ENCODE results near the gene MPI. TPM values are rescaled to one million over a fixed set of nuclear protein-coding genes. Genes with fewer than 3 reads are reported as not detected.

MPI gene
- total and polyA plus RNA-seq, 8 donors, result 27.8 to 69.8 (median 60.8) TPM

- Histone ChIP-seq H3K4me1 (peaks cover 0 to 1% of the 10 kb centered on the region in 2 donors), H3K9me3 (no peaks in the 10 kb centered on the region), H3K4me3 (no peak overlapping the region), H3K27ac (no peak overlapping the region), H3K27me3 (no peaks in the 10 kb centered on the region), H3K36me3 (peaks cover 0 to 57% of the 10 kb centered on the region in 2 donors)
- ATAC-seq, result no peak
- DNase-seq, result no peak
- intact Hi-C loops (cut with DNase I), result no loop called here
- no peak for TF ChIP-seq CTCF (IDR thresholded peaks at IDR 0.05)
Measured at GRCh38 chr15:74895830-74896229, 6.0 kb downstream of the MPI start.

- ATAC-seq, result no peak
- Histone ChIP-seq H3K9me3 (no peaks in the 10 kb centered on the region), H3K36me3 (peaks cover 0 to 62% of the 10 kb centered on the region in 2 donors), H3K27ac (no peak overlapping the region), H3K4me1 (peaks cover 2% of the 10 kb centered on the region in 2 donors), H3K27me3 (no peaks in the 10 kb centered on the region), H3K4me3 (no peak overlapping the region)
- no peak for TF ChIP-seq CTCF (IDR thresholded peaks at IDR 0.05)
- intact Hi-C loops (cut with DNase I), result no loop called here
- DNase-seq, result no peak
Measured at GRCh38 chr15:74896316-74896715, 6.5 kb downstream of the MPI start.

GRCh38 chr15:74897300-74897701, 7.5 kb downstream of the MPI start:
- H3K27me3 ChIP-seq, result no peaks in the 10 kb centered on the region
- H3K4me3 ChIP-seq, result no peak overlapping the region
- no peak overlapping the region for H3K27ac ChIP-seq
- no peak for ATAC-seq
- no peak for TF ChIP-seq CTCF (IDR thresholded peaks at IDR 0.05)
- H3K9me3 ChIP-seq, result no peaks in the 10 kb centered on the region
- intact Hi-C loops (cut with DNase I), result no loop called here
- peaks cover 4 to 12% of the 10 kb centered on the region in 2 donors for H3K4me1 ChIP-seq
- no peak for DNase-seq
- H3K36me3 ChIP-seq, result peaks cover 0 to 70% of the 10 kb centered on the region in 2 donors

- Histone ChIP-seq H3K27me3 (no peaks in the 10 kb centered on the region), H3K27ac (no peak overlapping the region), H3K4me3 (no peak overlapping the region), H3K4me1 (peaks cover 17 to 36% of the 10 kb centered on the region in 2 donors), H3K9me3 (no peaks in the 10 kb centered on the region), H3K36me3 (peaks cover 0 to 80% of the 10 kb centered on the region in 2 donors)
- TF ChIP-seq CTCF (IDR thresholded peaks at IDR 0.05), result peak; percentile 91 to 93
- ATAC-seq (peak; percentile 68), DNase-seq (peak in 3 of 4 donors; percentile 34 to 61 (median 43))
- intact Hi-C loops (cut with DNase I), result no loop called here
Measured at GRCh38 chr15:74901612-74902063, 11.8 kb downstream of the MPI start.

- no peak for DNase-seq
- intact Hi-C loops (cut with DNase I), result no loop called here
Measured at GRCh38 chr15:74902295-74903075, 12.6 kb downstream of the MPI start.

More at GRCh38 chr15:74902295-74903075, 12.6 kb downstream of the MPI start:
- H3K9me3 ChIP-seq, result no peaks in the 10 kb centered on the region
- TF ChIP-seq CTCF (IDR thresholded peaks at IDR 0.05), result no peak
- no peak overlapping the region for H3K27ac ChIP-seq
- H3K27me3 ChIP-seq, result no peaks in the 10 kb centered on the region
- H3K4me3 ChIP-seq, result no peak overlapping the region
- no peak for ATAC-seq
- H3K4me1 ChIP-seq, result peaks cover 17 to 42% of the 10 kb centered on the region in 2 donors
- peaks cover 0 to 71% of the 10 kb centered on the region in 2 donors for H3K36me3 ChIP-seq
